Aorta (tissue), 5 donors: ENCODE results near the gene MEOX1. TPM values are rescaled to one million over a fixed set of nuclear protein-coding genes. Genes with fewer than 3 reads are reported as not detected.
"Not testable (repeated sequence)": the region's sequence is repeated elsewhere in the genome, so short reads cannot be mapped to it uniquely, and the experiment has no call there.

Experiments
- ATAC-seq: fragments of 200-7000 bp; cut with Tn5 transposase; one replicate; pipeline ENCODE4 v1.9.1; 2022; ENCODE audit warnings: moderate library complexity; ENCODE audit not compliant: low FRiP score
- DNase-seq, 2 donors: peaks; one replicate each; pipeline ENCODE4 v3.0.0-alpha.2; 2020
- H3K27ac ChIP-seq, 2 donors: one replicate each; pipeline ENCODE4 v1.5.1; 2013; ENCODE audit warnings: low read length in 2 of 2, mild to moderate bottlenecking in 2 of 2, moderate library complexity in 2 of 2, control low read depth in 1 of 2, inconsistent platforms in 1 of 2, low read depth in 1 of 2
- H3K27me3 ChIP-seq, 2 donors: one replicate each; pipeline ENCODE4 v1.6.1; 2013; ENCODE audit warnings: control low read depth in 1 of 2, low read length in 1 of 2, mild to moderate bottlenecking in 1 of 2, moderate library complexity in 1 of 2; ENCODE audit not compliant: insufficient read depth in 2 of 2, control insufficient read depth in 1 of 2
- H3K36me3 ChIP-seq, 2 donors: one replicate each; pipeline ENCODE4 v1.6.1; 2013; ENCODE audit warnings: control low read depth in 1 of 2, low read length in 1 of 2, mild to moderate bottlenecking in 1 of 2; ENCODE audit not compliant: insufficient read depth in 2 of 2, control insufficient read depth in 1 of 2
- H3K4me1 ChIP-seq, 2 donors: one replicate each; pipeline ENCODE4 v1.6.1; 2013; ENCODE audit warnings: low read length in 2 of 2, control low read depth in 1 of 2, mild to moderate bottlenecking in 1 of 2, moderate library complexity in 1 of 2; ENCODE audit not compliant: insufficient read depth in 2 of 2, control insufficient read depth in 1 of 2
- H3K4me3 ChIP-seq, 2 donors: one replicate each; pipeline ENCODE4 v1.5.1; 2013; ENCODE audit warnings: low read length in 2 of 2, control low read depth in 1 of 2, mild to moderate bottlenecking in 1 of 2
- H3K9me3 ChIP-seq: one replicate; pipeline ENCODE4 v1.6.1; 2013; ENCODE audit warnings: mild to moderate bottlenecking, low read length; ENCODE audit not compliant: control insufficient read depth
- WGBS, 2 donors: extraction: QIAGEN DNeasy Blood & Tissue Kit; methylation state at CpG; one replicate each; pipeline ENCODE4 v1.1.7; 2013; 5-methylcytosine and 5-hydroxymethylcytosine counted together
- intact Hi-C, 2 donors: fragments of 100-400 bp; cut with DNase I; formaldehyde crosslinking; loops; one replicate each; pipeline versions ENCODE4 v1.14.2 to v1.15.0; 2022
- polyA plus RNA-seq, 2 donors: library from polyadenylated mRNA; stranded (reverse); fragments of 200-250 nt; gene quantifications; one replicate each; pipeline ENCODE4 v1.2.3, GENCODE V29; 2013
- total RNA-seq, 2 donors: library from RNA; stranded (reverse); fragmentation: NEBNext Ultra II Directional; extraction: Animal tissue kit (Norgen Biotek cat#: 25700); gene quantifications; one replicate each; pipeline ENCODE4 v1.2.1, GENCODE V29; 2021
- donor health status: healthy with polysubstance abuse.
- donor health status: Bipolar disorder and iron deficiency.
- donor health status: DM: no; HTN: no; CAD: no.
- donor health status: DM: no; HTN: no; CAD: no.
- donor health status: DM: yes; HTN: yes; CAD: no.

The MEOX1 gene
- total and polyA plus RNA-seq, 4 donors: 0.41 to 32.9 (median 3.7) TPM

DNA sequence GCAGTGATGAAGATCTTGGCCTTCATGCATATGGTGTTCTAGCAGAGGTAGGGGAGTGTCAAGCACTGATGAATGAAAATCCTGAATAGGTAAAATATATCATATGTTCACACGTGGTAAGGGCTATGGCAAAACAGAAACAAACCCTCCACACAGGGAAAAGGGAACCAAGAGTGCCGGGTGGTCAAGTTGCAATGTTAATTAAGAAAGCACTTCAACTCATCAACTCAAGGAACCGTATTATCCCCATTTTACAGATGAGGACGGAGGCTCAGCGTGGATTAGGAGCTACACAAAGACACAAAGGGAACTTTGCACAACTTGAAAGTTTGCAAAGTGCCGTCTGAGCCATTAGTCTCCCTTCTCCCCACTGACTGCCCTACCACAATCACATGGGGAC, 28.1 kb upstream of the MEOX1 start:
- DNase-seq: no peak
- H3K27me3 ChIP-seq: no peaks in the 10 kb centered on the region
- intact Hi-C loops: loop anchor here in 1 of 2 donors (10.0 kb wide), 1 partner anchor 155 kb away; the partner anchor contains the start of gene CD300LG
- no peaks in the 10 kb centered on the region for H3K4me1 ChIP-seq
- 72 to 79% methylated on average over 6 of the region's 6 CpGs for WGBS, 2 donors
- H3K9me3 ChIP-seq: no peaks in the 10 kb centered on the region
- ATAC-seq: no peak
- no peak overlapping the region for H3K27ac ChIP-seq
- H3K36me3 ChIP-seq: no peaks in the 10 kb centered on the region
- no peak overlapping the region for H3K4me3 ChIP-seq

- no peak overlapping the region for H3K4me3 ChIP-seq
- ATAC-seq (no peak), DNase-seq (no peak)
- no peaks in the 10 kb centered on the region for H3K4me1 ChIP-seq
- H3K9me3 ChIP-seq: no peaks in the 10 kb centered on the region
- H3K27me3 ChIP-seq: no peaks in the 10 kb centered on the region
- intact Hi-C loops: no loop called here
- no peak overlapping the region for H3K27ac ChIP-seq
- WGBS, 2 donors: 80 to 81% methylated on average over 3 of the region's 3 CpGs
- H3K36me3 ChIP-seq: no peaks in the 10 kb centered on the region
Measured at GRCh38 chr17:43689131-43689530, 27.4 kb upstream of the MEOX1 start.

DNA sequence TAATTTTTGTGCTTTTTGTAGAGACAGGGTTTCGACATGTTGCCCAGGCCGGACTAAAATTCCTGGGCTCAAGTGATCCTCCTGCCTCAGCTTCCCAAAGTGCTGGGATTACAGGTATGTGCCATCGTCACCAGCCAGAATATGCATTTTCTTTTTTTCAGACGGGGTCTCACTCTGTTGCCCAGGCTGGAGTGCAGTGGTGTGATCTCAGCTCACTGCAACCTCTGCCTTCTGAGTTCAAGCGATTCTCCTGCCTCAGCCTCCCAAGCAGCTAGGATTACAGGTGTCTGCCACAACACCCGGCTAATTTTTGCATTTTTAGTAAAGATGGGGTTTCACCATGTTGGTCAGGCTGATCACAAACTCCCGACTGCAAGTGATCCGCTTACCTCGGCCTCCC, 25.2 kb upstream of the MEOX1 start:
- H3K27me3 ChIP-seq, H3K4me1 ChIP-seq, H3K36me3 ChIP-seq, intact Hi-C loops, ATAC-seq, H3K27ac ChIP-seq, H3K4me3 ChIP-seq, DNase-seq, H3K9me3 ChIP-seq: not testable (repeated sequence)
- 95 to 97% methylated on average over 9 of the region's 9 CpGs for WGBS, 2 donors

DNA sequence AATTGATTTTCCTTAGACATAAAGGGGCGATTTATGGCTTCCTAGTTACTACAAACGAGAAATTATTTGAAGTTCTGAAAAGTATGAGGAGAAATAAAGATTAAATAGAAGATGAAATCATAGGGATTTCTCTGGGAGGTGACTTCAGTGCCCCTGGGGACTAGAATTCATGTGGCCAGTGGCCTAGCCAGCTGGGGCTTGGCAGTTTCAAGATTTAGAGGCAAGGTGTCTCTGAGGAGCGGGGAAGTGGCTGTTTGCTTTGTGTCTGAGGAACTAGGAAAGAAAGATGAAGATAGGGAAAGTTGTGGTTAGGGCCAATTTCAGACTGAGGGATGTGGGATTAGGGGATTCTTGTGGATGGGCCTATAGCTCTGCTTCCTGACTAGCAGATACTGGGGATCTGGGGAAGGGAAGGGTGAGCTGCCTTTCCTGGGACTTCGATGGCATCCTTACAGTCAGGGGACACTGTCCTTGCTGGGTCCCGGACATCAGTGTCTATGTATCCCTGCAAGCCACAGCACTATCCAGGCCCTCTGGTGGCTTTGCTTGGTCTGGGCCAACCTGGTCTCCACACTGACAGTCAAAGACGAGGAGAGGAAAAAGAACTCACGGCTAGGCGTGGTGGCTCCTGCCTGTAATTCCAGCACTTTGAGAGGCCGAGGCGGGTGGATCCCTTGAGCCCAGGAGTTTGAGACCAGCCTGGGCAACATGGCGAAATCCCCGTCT, 22.4 kb upstream of the MEOX1 start:
- 81 to 82% methylated on average over 12 of the region's 12 CpGs for WGBS, 2 donors
- H3K27ac ChIP-seq: no peak overlapping the region
- ATAC-seq: no peak
- H3K27me3 ChIP-seq: no peaks in the 10 kb centered on the region
- no peaks in the 10 kb centered on the region for H3K36me3 ChIP-seq
- no peak for DNase-seq
- H3K9me3 ChIP-seq: no peaks in the 10 kb centered on the region
- H3K4me1 ChIP-seq: no peaks in the 10 kb centered on the region
- intact Hi-C loops: no loop called here
- no peak overlapping the region for H3K4me3 ChIP-seq

DNA sequence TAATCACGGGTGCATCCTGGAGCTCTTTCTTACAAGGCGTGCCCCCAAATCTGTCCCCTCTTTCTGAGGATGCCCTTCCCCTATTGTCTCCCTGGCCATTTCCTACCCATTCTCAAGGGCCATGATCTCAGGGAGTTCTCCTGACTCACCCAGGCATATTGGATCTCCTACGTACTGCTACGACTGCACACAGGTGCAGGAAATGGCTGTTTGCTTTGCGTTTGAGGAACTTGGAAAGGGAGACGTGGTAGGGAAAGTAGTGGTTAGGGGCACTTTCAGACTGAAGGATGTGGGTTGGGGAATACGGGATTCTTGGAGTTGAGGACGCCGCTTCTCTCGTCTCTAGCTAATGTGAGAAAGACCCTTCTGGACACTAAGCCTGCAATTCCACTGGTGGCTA, 18.7 kb upstream of the MEOX1 start:
- Histone ChIP-seq H3K27ac (no peak overlapping the region), H3K9me3 (no peaks in the 10 kb centered on the region), H3K27me3 (no peaks in the 10 kb centered on the region), H3K36me3 (no peaks in the 10 kb centered on the region), H3K4me1 (no peaks in the 10 kb centered on the region), H3K4me3 (no peak overlapping the region)
- no peak for DNase-seq
- WGBS, 2 donors: 90 to 92% methylated on average over 10 of the region's 10 CpGs
- no peak for ATAC-seq
- intact Hi-C loops: no loop called here

DNA sequence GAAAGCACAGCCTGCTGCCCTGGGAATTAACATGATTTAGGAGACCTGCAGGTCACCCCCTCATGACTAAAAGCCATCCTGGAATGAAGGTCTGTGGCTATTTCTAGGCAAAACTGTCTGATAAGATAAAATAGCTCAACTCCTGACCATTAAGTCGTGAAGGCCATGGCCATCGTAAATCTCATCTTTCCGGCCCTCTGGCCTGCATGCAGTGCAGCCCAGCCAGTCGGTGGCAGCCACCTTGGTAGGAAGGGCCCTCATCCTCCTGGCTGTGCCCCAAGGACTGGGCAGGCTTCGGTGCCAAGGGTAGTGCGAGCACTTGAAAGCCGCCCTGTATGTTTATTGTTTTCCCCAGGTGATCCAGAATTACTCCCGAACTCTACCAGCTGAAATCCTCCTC, 18.2 kb upstream of the MEOX1 start:
- H3K27me3 ChIP-seq: no peaks in the 10 kb centered on the region
- intact Hi-C loops: no loop called here
- no peaks in the 10 kb centered on the region for H3K9me3 ChIP-seq
- no peaks in the 10 kb centered on the region for H3K4me1 ChIP-seq
- no peak overlapping the region for H3K27ac ChIP-seq
- ATAC-seq (no peak), DNase-seq (no peak)
- 91 to 93% methylated on average over 8 of the region's 8 CpGs for WGBS, 2 donors
- H3K4me3 ChIP-seq: no peak overlapping the region
- H3K36me3 ChIP-seq: no peaks in the 10 kb centered on the region

GRCh38 chr17:43679401-43679800, 17.7 kb upstream of the MEOX1 start:
- H3K27ac ChIP-seq: no peak overlapping the region
- DNase-seq (no peak), ATAC-seq (no peak)
- H3K27me3 ChIP-seq: no peaks in the 10 kb centered on the region
- no peaks in the 10 kb centered on the region for H3K4me1 ChIP-seq
- H3K9me3 ChIP-seq: no peaks in the 10 kb centered on the region
- no peaks in the 10 kb centered on the region for H3K36me3 ChIP-seq
- intact Hi-C loops: no loop called here
- 59 to 63% methylated on average over 4 of the region's 4 CpGs for WGBS, 2 donors
- no peak overlapping the region for H3K4me3 ChIP-seq

DNA sequence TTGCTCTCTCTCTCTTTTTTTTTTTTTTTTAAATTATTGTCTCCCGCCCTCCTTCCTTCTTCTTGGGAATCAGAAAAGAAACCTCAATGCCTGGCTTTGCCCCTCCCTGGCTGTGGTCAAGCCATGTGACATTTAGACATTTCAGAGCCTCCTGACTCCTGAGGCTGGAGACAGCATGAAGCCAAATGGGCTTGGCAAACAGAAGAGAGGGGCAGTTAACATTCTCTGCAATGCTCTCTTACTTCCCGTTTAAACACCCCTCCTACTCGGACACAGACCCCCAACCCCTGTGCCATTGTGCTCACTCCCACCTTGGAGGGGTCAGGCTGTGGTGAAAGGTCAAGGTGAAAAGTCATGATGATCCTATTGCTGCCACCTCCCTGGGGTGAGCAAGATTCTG, 14.7 kb upstream of the MEOX1 start:
- Histone ChIP-seq H3K27me3 (no peaks in the 10 kb centered on the region), H3K36me3 (no peaks in the 10 kb centered on the region), H3K9me3 (no peaks in the 10 kb centered on the region), H3K4me3 (no peak overlapping the region), H3K4me1 (no peaks in the 10 kb centered on the region), H3K27ac (no peak overlapping the region)
- ATAC-seq: no peak
- DNase-seq: no peak
- intact Hi-C loops: no loop called here
- WGBS, 2 donors: 77 to 87% methylated on average over 3 of the region's 3 CpGs

DNA sequence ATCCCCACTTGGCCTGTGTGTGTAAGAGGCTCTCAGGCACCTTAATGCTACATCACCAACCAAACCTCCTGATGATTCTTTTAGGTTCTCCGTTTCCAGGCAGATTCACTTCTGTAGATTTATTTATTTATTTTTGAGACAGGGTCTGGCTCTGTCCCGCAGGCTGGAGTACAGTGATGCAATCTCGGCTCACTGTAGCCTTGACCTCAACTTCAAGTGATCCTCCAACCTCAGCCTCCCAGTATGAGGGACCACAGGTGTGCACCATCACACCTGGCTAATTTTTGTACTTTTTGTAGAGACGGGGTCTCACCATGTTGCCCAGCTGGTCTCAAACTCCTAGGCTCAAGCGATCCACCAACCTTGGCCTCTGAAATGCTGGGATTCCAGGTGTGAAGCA, 12.7 kb upstream of the MEOX1 start:
- no peaks in the 10 kb centered on the region for H3K36me3 ChIP-seq
- H3K4me1 ChIP-seq: no peaks in the 10 kb centered on the region
- no peaks in the 10 kb centered on the region for H3K9me3 ChIP-seq
- intact Hi-C loops: loop anchor here in 1 of 2 donors (2.0 kb wide), 1 partner anchor 96 kb away; no protein-coding TSS in a partner anchor
- H3K4me3 ChIP-seq: no peak overlapping the region
- WGBS, 2 donors: 91 to 93% methylated on average over 5 of the region's 5 CpGs
- ATAC-seq (no peak), DNase-seq (no peak)
- no peak overlapping the region for H3K27ac ChIP-seq
- no peaks in the 10 kb centered on the region for H3K27me3 ChIP-seq
